Glutamatergic neuron (in vitro differentiated cells): ENCODE results near the gene ATG10. TPM values are rescaled to one million over a fixed set of nuclear protein-coding genes. Genes with fewer than 3 reads are reported as not detected.
A peak's percentile ranks its signal among the peaks of the same experiment; 100 is the strongest.

ENCODE experiments used
- DNase-seq: peaks from one replicate; pipeline ENCODE4 v3.0.0; 2022
- H3K27ac Mint-ChIP-seq: one replicate; pipeline ENCODE4 v1.8.0; 2020; ENCODE audit warnings: mild to moderate bottlenecking, mixed read lengths, inconsistent platforms; ENCODE audit not compliant: unreplicated experiment
- H3K27me3 Mint-ChIP-seq: one replicate; pipeline ENCODE4 v1.8.0; 2020; ENCODE audit warnings: mild to moderate bottlenecking, moderate library complexity, mixed read lengths, inconsistent platforms; ENCODE audit not compliant: unreplicated experiment
- H3K36me3 Mint-ChIP-seq: one replicate; pipeline ENCODE4 v1.8.0; 2020; ENCODE audit warnings: mild to moderate bottlenecking, mixed read lengths, inconsistent platforms; ENCODE audit not compliant: unreplicated experiment
- H3K4me1 Mint-ChIP-seq: one replicate; pipeline ENCODE4 v1.8.0; 2020; ENCODE audit warnings: mild to moderate bottlenecking, low read depth, mixed read lengths, inconsistent platforms; ENCODE audit not compliant: unreplicated experiment
- H3K4me3 Mint-ChIP-seq: one replicate; pipeline ENCODE4 v1.8.0; 2020; ENCODE audit warnings: mild to moderate bottlenecking, mixed read lengths, inconsistent platforms; ENCODE audit not compliant: unreplicated experiment
- H3K9me3 Mint-ChIP-seq: one replicate; pipeline ENCODE4 v1.8.0; 2020; ENCODE audit warnings: mild to moderate bottlenecking, moderate library complexity, mixed read lengths, inconsistent platforms; ENCODE audit not compliant: unreplicated experiment
- total RNA-seq: library from RNA; stranded (reverse); fragmentation: NEBNext Ultra II Directional; extraction: Animal tissue kit (Norgen Biotek cat#: 25700); gene quantifications from one replicate; pipeline ENCODE4 v1.2.1, GENCODE V29; 2021; ENCODE audit not compliant: unreplicated experiment
- TF ChIP-seq, protein P1 (sequence below): fragments of 200-600 bp; sonication (generic); IDR thresholded peaks from one replicate; pipeline ENCODE4 v1.5.0; 2021; ENCODE audit not compliant: partially characterized antibody, unreplicated experiment

The ATG10 gene
- total RNA-seq, 1 donor from 2014 or later = 12.1 TPM

DNA sequence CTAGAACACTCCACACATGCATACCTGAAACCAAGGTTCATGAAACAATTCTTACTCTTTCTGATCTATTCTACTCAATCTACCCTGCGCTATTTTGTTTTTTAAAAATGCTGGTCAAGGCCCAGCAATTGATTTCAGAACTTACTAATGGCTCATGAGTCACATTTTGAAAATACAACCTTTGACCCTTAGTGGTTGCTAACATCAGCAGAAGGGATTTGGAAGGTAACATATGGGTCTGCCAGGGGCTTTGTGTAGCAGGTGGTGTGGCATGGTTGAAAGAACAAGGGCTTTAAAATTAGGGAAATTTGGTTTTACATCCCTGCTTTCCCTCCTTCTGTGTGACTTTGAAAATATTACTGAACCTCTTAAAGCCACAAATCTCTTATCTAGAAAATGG, 101.4 kb downstream of the ATG10 start:
- H3K4me1 Mint-ChIP-seq = peaks cover 35% of the 10 kb centered on the region
- peak overlapping the region; percentile 77 for H3K4me3 Mint-ChIP-seq
- TF ChIP-seq, protein P1, sequence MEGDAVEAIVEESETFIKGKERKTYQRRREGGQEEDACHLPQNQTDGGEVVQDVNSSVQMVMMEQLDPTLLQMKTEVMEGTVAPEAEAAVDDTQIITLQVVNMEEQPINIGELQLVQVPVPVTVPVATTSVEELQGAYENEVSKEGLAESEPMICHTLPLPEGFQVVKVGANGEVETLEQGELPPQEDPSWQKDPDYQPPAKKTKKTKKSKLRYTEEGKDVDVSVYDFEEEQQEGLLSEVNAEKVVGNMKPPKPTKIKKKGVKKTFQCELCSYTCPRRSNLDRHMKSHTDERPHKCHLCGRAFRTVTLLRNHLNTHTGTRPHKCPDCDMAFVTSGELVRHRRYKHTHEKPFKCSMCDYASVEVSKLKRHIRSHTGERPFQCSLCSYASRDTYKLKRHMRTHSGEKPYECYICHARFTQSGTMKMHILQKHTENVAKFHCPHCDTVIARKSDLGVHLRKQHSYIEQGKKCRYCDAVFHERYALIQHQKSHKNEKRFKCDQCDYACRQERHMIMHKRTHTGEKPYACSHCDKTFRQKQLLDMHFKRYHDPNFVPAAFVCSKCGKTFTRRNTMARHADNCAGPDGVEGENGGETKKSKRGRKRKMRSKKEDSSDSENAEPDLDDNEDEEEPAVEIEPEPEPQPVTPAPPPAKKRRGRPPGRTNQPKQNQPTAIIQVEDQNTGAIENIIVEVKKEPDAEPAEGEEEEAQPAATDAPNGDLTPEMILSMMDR = no peak
- no peak overlapping the region for H3K27ac Mint-ChIP-seq
- peak; percentile 49 for DNase-seq
- no peaks in the 10 kb centered on the region for H3K36me3 Mint-ChIP-seq
- peaks cover 10% of the 10 kb centered on the region for H3K9me3 Mint-ChIP-seq
- H3K27me3 Mint-ChIP-seq = peaks cover 8% of the 10 kb centered on the region

DNA sequence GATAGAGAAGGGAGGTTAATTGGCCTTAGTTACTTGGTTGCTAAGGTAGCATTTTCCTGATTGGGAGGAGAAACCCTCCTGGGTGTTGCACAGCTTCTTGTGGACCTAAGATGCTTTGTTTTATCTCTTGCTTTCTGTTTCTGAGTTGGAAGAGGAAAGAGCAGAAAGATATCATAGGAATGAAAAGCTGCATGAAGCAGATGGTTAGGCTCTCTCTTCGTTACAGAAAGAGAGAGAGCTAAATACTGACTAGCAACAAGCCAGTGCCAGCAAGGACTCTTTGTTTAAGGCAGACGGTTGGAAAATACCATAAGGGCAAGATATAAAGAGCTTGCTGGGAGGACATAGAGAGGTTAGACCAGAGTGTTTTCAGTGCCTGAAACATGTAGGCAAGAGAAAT, 103.1 kb downstream of the ATG10 start:
- Mint-ChIP-seq H3K36me3 (peaks cover 5% of the 10 kb centered on the region), H3K9me3 (peaks cover 12% of the 10 kb centered on the region), H3K4me3 (peak overlapping the region; percentile 70), H3K27ac (peak overlapping the region; percentile 99), H3K4me1 (peaks cover 35% of the 10 kb centered on the region), H3K27me3 (peaks cover 8% of the 10 kb centered on the region)
- DNase-seq = no peak
- TF ChIP-seq, protein P1 = no peak

DNA sequence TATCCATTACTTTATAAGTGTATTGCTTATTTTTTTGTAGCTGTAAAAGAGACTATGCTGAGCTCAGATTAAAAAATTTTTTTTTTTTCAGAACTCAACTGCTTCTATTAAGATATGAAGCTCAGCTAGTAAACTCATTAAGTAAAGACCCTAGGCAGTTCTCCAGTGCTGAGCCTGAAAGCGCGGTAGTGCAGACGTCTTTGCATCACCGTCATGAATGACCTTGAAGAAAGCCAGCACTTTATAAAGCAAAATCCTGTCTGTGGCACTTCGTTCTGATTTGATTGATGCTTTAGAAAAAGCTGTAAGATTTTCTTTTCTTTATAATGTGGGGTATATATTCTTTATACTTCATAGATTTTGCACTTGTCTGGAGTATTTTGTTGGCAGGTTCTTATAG, 105.7 kb downstream of the ATG10 start:
- Mint-ChIP-seq H3K27me3 (peaks cover 9% of the 10 kb centered on the region), H3K36me3 (peaks cover 13% of the 10 kb centered on the region), H3K27ac (peak overlapping the region; percentile 40), H3K4me3 (no peak overlapping the region), H3K4me1 (peaks cover 35% of the 10 kb centered on the region), H3K9me3 (peaks cover 17% of the 10 kb centered on the region)
- no peak for DNase-seq
- TF ChIP-seq, protein P1 = no peak

DNA sequence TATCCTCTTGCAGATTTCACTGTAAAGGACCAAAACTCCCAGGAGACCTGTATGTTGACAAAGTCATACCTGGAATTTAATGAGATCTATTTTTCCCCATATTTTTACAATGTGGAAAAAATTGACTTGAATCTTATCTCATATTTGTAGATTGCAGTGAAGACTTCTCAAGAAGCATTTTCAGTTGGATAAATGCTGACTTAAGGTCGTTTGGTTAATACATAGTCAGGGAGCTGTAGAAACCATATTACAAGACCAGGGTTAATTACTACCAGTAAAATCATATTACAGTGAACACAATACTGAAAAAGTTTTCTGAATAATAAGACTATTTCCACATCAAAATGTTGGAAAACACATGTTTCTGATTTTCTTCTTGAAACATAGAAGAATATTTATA, 119.8 kb downstream of the ATG10 start:
- Mint-ChIP-seq H3K36me3 (peaks cover 35% of the 10 kb centered on the region), H3K27ac (no peak overlapping the region), H3K4me1 (peaks cover 10% of the 10 kb centered on the region)

DNA sequence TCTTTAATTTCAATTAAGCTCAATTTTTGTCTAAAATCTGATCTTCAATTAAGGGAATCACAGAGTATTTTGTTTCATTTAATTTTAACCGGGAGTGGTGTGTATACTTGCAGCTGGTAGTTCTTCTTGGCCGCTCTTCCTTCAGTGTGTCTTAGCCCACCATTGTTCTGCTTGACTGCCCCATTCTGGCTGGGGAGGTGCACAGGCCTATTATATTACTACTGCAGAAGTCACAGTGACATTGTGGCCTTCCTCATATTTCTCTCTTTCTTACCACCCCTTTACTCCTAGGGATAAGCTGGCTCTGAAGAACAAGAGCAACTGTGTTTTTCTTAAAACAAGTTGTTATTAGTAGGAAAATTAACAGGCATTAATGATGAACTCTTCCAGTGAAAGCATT, 123.7 kb downstream of the ATG10 start:
- Mint-ChIP-seq H3K27me3 (no peaks in the 10 kb centered on the region), H3K36me3 (peaks cover 12% of the 10 kb centered on the region), H3K4me3 (no peak overlapping the region), H3K9me3 (peaks cover 6% of the 10 kb centered on the region), H3K4me1 (peaks cover 10% of the 10 kb centered on the region), H3K27ac (no peak overlapping the region)
- TF ChIP-seq, protein P1 = no peak
- no peak for DNase-seq

More for the DNA sequence above, 119.8 kb downstream of the ATG10 start:
- TF ChIP-seq, protein P1 = no peak
- DNase-seq = no peak
- Mint-ChIP-seq H3K9me3 (peaks cover 6% of the 10 kb centered on the region), H3K4me3 (no peak overlapping the region), H3K27me3 (no peaks in the 10 kb centered on the region)
